ENCODE data around the gene PLA2G5. TPM values are rescaled to one million over a fixed set of nuclear protein-coding genes. Genes with fewer than 3 reads are reported as not detected.
"Not testable (repeated sequence)": the region's sequence is repeated elsewhere in the genome, so short reads cannot be mapped to it uniquely, and the experiment has no call there.

The PLA2G5 gene
- polyA plus RNA-seq, 1 donor = 0.04 TPM

DNA sequence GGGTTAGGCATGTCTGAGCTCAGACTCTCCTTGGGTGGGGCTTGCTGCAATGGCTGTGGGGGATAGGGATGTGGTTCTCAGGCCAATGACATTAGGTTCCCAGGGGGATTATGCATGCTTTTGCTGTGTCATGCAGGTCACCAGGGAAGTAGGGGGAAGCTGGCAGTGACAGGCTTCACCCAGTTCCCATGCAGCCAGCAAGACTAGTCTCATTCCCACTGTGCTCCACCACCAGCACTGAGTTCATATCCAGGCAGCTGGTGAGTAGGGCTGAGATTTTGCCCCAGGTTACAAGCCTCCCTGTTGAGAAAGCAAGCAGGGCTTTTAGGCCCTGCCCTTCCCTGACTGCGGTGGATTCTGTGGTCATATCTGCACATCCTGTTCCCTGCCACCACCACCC, 32.1 kb upstream of the PLA2G5 start:
- Histone ChIP-seq H3K27me3 (ENCODE audit: control insufficient read depth, insufficient read depth, low read length) (no peaks in the 10 kb centered on the region), H3K9me3 (ENCODE audit: control insufficient read depth, low read depth, low read length) (peaks cover 19% of the 10 kb centered on the region), H3K36me3 (ENCODE audit: control insufficient read depth, insufficient read depth, low read length) (no peaks in the 10 kb centered on the region), H3K4me1 (ENCODE audit: control insufficient read depth, insufficient read depth, low read length) (no peaks in the 10 kb centered on the region), H3K27ac (ENCODE audit: low read length) (no peak overlapping the region), H3K4me3 (ENCODE audit: low read length) (no peak overlapping the region)
- no peak for DNase-seq
- WGBS (ENCODE audit: insufficient coverage, low lambda C conversion rate) = no CpG with 5 or more reads among the region's 1 CpG

DNA sequence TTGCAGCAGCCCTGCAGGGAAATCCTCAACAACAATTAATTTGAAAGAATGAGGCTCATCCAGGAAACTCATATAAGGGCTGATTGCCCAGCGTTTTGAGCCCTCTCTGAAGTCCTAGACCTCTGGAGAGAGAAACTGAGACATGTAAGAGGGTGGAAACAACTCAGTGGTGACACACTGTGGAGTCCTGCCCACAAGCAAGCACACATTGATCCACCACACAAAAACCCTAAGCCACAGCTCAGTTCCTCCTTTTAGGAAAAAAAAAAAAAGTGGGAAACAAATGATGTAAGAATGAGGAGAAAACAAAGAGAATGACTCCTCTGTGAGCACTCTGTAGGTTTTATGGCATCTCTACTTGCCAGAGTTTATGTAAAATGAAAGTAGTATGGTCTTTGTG, 22.9 kb upstream of the PLA2G5 start:
- WGBS (ENCODE audit: insufficient coverage, low lambda C conversion rate) = no CpG with 5 or more reads among the region's 1 CpG
- Histone ChIP-seq H3K27me3 (ENCODE audit: control insufficient read depth, insufficient read depth, low read length) (no peaks in the 10 kb centered on the region), H3K4me3 (ENCODE audit: low read length) (no peak overlapping the region), H3K9me3 (ENCODE audit: control insufficient read depth, low read depth, low read length) (no peaks in the 10 kb centered on the region), H3K4me1 (ENCODE audit: control insufficient read depth, insufficient read depth, low read length) (no peaks in the 10 kb centered on the region), H3K36me3 (ENCODE audit: control insufficient read depth, insufficient read depth, low read length) (no peaks in the 10 kb centered on the region), H3K27ac (ENCODE audit: low read length) (no peak overlapping the region)
- DNase-seq = no peak

GRCh38 chr1:20048563-20048962, 21.4 kb upstream of the PLA2G5 start:
- Histone ChIP-seq H3K36me3 (ENCODE audit: control insufficient read depth, insufficient read depth, low read length) (no peaks in the 10 kb centered on the region), H3K9me3 (ENCODE audit: control insufficient read depth, low read depth, low read length) (no peaks in the 10 kb centered on the region), H3K4me1 (ENCODE audit: control insufficient read depth, insufficient read depth, low read length) (no peaks in the 10 kb centered on the region), H3K4me3 (ENCODE audit: low read length) (no peak overlapping the region), H3K27ac (ENCODE audit: low read length) (no peak overlapping the region), H3K27me3 (ENCODE audit: control insufficient read depth, insufficient read depth, low read length) (no peaks in the 10 kb centered on the region)
- 89% methylated on average over 1 of the region's 1 CpG for WGBS (ENCODE audit: insufficient coverage, low lambda C conversion rate)
- DNase-seq = no peak

GRCh38 chr1:20049056-20049798, 20.8 kb upstream of the PLA2G5 start:
- H3K27me3 ChIP-seq (ENCODE audit: control insufficient read depth, insufficient read depth, low read length); H3K27ac ChIP-seq (ENCODE audit: low read length); DNase-seq; H3K9me3 ChIP-seq (ENCODE audit: control insufficient read depth, low read depth, low read length); H3K4me3 ChIP-seq (ENCODE audit: low read length); H3K4me1 ChIP-seq (ENCODE audit: control insufficient read depth, insufficient read depth, low read length); H3K36me3 ChIP-seq (ENCODE audit: control insufficient read depth, insufficient read depth, low read length): not testable (repeated sequence)
- WGBS (ENCODE audit: insufficient coverage, low lambda C conversion rate) = 80% methylated on average over 1 of the region's 1 CpG

GRCh38 chr1:20051218-20051829, 18.7 kb upstream of the PLA2G5 start:
- Histone ChIP-seq H3K4me3 (ENCODE audit: low read length) (no peak overlapping the region), H3K4me1 (ENCODE audit: control insufficient read depth, insufficient read depth, low read length) (no peaks in the 10 kb centered on the region), H3K27ac (ENCODE audit: low read length) (no peak overlapping the region), H3K9me3 (ENCODE audit: control insufficient read depth, low read depth, low read length) (no peaks in the 10 kb centered on the region), H3K36me3 (ENCODE audit: control insufficient read depth, insufficient read depth, low read length) (no peaks in the 10 kb centered on the region), H3K27me3 (ENCODE audit: control insufficient read depth, insufficient read depth, low read length) (no peaks in the 10 kb centered on the region)
- DNase-seq = no peak

GRCh38 chr1:20052386-20052785, 17.6 kb upstream of the PLA2G5 start:
- no peaks in the 10 kb centered on the region for H3K27me3 ChIP-seq (ENCODE audit: control insufficient read depth, insufficient read depth, low read length)
- no peak overlapping the region for H3K4me3 ChIP-seq (ENCODE audit: low read length)
- no peaks in the 10 kb centered on the region for H3K9me3 ChIP-seq (ENCODE audit: control insufficient read depth, low read depth, low read length)
- H3K4me1 ChIP-seq (ENCODE audit: control insufficient read depth, insufficient read depth, low read length) = no peaks in the 10 kb centered on the region
- 94% methylated on average over 2 of the region's 2 CpGs for WGBS (ENCODE audit: insufficient coverage, low lambda C conversion rate)
- DNase-seq = no peak
- H3K36me3 ChIP-seq (ENCODE audit: control insufficient read depth, insufficient read depth, low read length) = no peaks in the 10 kb centered on the region
- H3K27ac ChIP-seq (ENCODE audit: low read length) = no peak overlapping the region

DNA sequence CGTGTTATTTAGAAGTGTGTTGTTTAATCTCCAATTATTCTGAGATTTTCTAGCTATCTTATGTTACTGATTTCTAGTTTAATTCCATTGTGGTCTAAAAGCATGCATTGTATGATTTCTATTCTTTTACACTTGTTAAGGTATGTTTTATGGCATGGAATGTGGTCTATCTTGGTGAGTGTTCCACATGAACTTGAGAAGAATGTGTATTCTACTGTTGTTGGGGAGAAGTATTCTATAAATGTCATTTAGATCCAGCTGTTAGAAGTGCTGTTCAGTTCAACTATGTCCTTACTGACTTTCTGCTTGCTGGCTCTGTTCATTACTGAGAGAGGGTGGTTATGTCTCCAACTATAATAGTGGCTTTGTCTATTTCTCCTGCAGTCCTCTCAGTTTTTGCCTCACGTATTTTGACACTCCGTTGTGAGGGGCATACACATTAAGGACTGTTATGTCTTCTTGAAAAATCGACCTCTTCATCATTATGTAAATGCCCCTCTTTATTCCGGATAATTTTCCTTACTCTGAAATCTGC, 12.0 kb upstream of the PLA2G5 start:
- 80% methylated on average over 4 of the region's 5 CpGs for WGBS (ENCODE audit: insufficient coverage, low lambda C conversion rate)
- H3K27ac ChIP-seq (ENCODE audit: low read length) = no peak overlapping the region

GRCh38 chr1:20058531-20058930, 11.5 kb upstream of the PLA2G5 start:
- no peak overlapping the region for H3K27ac ChIP-seq (ENCODE audit: low read length)
- H3K4me3 ChIP-seq (ENCODE audit: low read length) = no peak overlapping the region
- H3K9me3 ChIP-seq (ENCODE audit: control insufficient read depth, low read depth, low read length) = no peaks in the 10 kb centered on the region
- no CpG with 5 or more reads among the region's 1 CpG for WGBS (ENCODE audit: insufficient coverage, low lambda C conversion rate)
- no peaks in the 10 kb centered on the region for H3K4me1 ChIP-seq (ENCODE audit: control insufficient read depth, insufficient read depth, low read length)
- no peak for DNase-seq
- H3K27me3 ChIP-seq (ENCODE audit: control insufficient read depth, insufficient read depth, low read length) = no peaks in the 10 kb centered on the region
- no peaks in the 10 kb centered on the region for H3K36me3 ChIP-seq (ENCODE audit: control insufficient read depth, insufficient read depth, low read length)

More for the DNA sequence above, 12.0 kb upstream of the PLA2G5 start:
- Histone ChIP-seq H3K9me3 (ENCODE audit: control insufficient read depth, low read depth, low read length) (no peaks in the 10 kb centered on the region), H3K27me3 (ENCODE audit: control insufficient read depth, insufficient read depth, low read length) (no peaks in the 10 kb centered on the region), H3K4me1 (ENCODE audit: control insufficient read depth, insufficient read depth, low read length) (no peaks in the 10 kb centered on the region), H3K36me3 (ENCODE audit: control insufficient read depth, insufficient read depth, low read length) (no peaks in the 10 kb centered on the region), H3K4me3 (ENCODE audit: low read length) (no peak overlapping the region)
- DNase-seq = no peak

DNA sequence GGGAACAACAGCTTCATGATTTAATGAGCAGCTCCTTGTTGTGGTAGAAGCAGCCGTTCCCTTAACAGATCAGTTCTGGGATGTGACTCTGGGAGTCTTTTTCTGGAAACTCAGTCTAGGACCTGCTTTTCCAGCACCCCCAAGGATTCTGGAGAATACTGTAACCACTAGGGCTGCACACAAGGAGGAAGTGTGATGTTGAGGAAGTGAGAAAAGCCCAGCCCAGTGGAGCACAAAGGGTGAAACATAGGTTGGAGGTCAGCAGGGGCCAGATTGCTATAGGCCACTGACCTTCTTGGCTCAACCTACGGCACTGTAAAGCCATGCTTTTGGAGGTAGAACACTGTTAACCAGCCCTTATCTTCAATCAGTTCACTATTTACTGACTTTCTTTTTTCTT, 10.1 kb upstream of the PLA2G5 start:
- Histone ChIP-seq H3K27me3 (ENCODE audit: control insufficient read depth, insufficient read depth, low read length) (no peaks in the 10 kb centered on the region), H3K9me3 (ENCODE audit: control insufficient read depth, low read depth, low read length) (no peaks in the 10 kb centered on the region), H3K36me3 (ENCODE audit: control insufficient read depth, insufficient read depth, low read length) (no peaks in the 10 kb centered on the region), H3K4me1 (ENCODE audit: control insufficient read depth, insufficient read depth, low read length) (no peaks in the 10 kb centered on the region), H3K27ac (ENCODE audit: low read length) (no peak overlapping the region), H3K4me3 (ENCODE audit: low read length) (no peak overlapping the region)
- no CpG with 5 or more reads among the region's 2 CpGs for WGBS (ENCODE audit: insufficient coverage, low lambda C conversion rate)
- no peak for DNase-seq

DNA sequence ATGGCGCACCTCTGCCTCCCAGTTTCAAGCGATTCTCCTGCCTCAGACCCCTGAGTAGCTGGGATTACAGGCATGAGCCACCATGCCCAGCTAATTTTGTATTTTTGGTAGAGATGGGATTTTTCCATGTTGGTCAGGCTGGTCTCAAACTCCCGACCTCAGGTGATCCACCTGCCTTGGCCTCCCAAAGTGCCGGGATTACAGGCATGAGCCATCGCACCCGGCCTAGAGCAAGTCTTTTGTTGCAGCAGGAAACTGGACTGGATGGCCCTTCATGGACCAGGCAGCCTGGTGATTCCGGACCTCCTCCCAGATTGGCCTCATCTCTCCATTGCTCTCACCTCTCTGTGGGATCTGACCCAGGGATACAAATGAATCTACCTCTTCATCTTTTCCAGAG, 9.2 kb upstream of the PLA2G5 start:
- DNase-seq; H3K4me3 ChIP-seq (ENCODE audit: low read length); H3K27me3 ChIP-seq (ENCODE audit: control insufficient read depth, insufficient read depth, low read length); H3K4me1 ChIP-seq (ENCODE audit: control insufficient read depth, insufficient read depth, low read length); H3K27ac ChIP-seq (ENCODE audit: low read length); H3K36me3 ChIP-seq (ENCODE audit: control insufficient read depth, insufficient read depth, low read length); H3K9me3 ChIP-seq (ENCODE audit: control insufficient read depth, low read depth, low read length): not testable (repeated sequence)
- WGBS (ENCODE audit: insufficient coverage, low lambda C conversion rate) = no CpG with 5 or more reads among the region's 7 CpGs

- no peaks in the 10 kb centered on the region for H3K4me1 ChIP-seq (ENCODE audit: control insufficient read depth, insufficient read depth, low read length)
- no peaks in the 10 kb centered on the region for H3K27me3 ChIP-seq (ENCODE audit: control insufficient read depth, insufficient read depth, low read length)
- no peak for DNase-seq
- WGBS (ENCODE audit: insufficient coverage, low lambda C conversion rate) = 100% methylated on average over 1 of the region's 4 CpGs
- no peaks in the 10 kb centered on the region for H3K9me3 ChIP-seq (ENCODE audit: control insufficient read depth, low read depth, low read length)
- no peak overlapping the region for H3K27ac ChIP-seq (ENCODE audit: low read length)
- H3K4me3 ChIP-seq (ENCODE audit: low read length) = no peak overlapping the region
- H3K36me3 ChIP-seq (ENCODE audit: control insufficient read depth, insufficient read depth, low read length) = no peaks in the 10 kb centered on the region
Observed at GRCh38 chr1:20061866-20062265, 8.1 kb upstream of the PLA2G5 start.
